Adrenal gland (tissue), 12 donors: ENCODE measurements around the gene MED20. TPM values are rescaled to one million over a fixed set of nuclear protein-coding genes. Genes with fewer than 3 reads are reported as not detected.

ENCODE experiments used
- DNase-seq, 7 donors: peaks; one replicate each; pipeline ENCODE4 v3.0.0-alpha.2; 2019 to 2020
- H3K27ac ChIP-seq, 5 donors: fragments of 200-600 bp; sonication (generic) in 4 of 5; 1 replicate in 3 of 5; 2 replicates in 2 of 5; pipeline versions ENCODE4 v1.5.1 to v1.8.0; 2016 to 2020; ENCODE audit warnings: mild to moderate bottlenecking in 1 of 5
- H3K27me3 ChIP-seq: fragments of 200-600 bp; 2 replicates; pipeline ENCODE4 v1.8.0; 2021
- H3K36me3 ChIP-seq, 2 donors: fragments of 200-600 bp; replicated peaks in 1 of 2; 1 replicate in 1 of 2; 2 replicates in 1 of 2; pipeline versions ENCODE4 v1.5.1 to v1.8.0; 2018 to 2022
- H3K4me1 ChIP-seq, 2 donors: fragments of 200-600 bp; replicated peaks in 1 of 2; 1 replicate in 1 of 2; 2 replicates in 1 of 2; pipeline versions ENCODE4 v1.5.1 to v1.8.0; 2018 to 2021
- H3K4me3 ChIP-seq, 4 donors: fragments of 200-600 bp; sonication (generic) in 3 of 4; one replicate each; pipeline ENCODE4 v1.5.1; 2016 to 2018
- H3K9me3 ChIP-seq, 3 donors: fragments of 200-600 bp; sonication (generic) in 1 of 3; replicated peaks in 1 of 3; 1 replicate in 2 of 3; 2 replicates in 1 of 3; pipeline versions ENCODE4 v1.5.1 to v1.8.0; 2016 to 2021
- POLR2A ChIP-seq, 2 donors: fragments of 450-650 bp; IDR thresholded peaks; one replicate each; pipeline ENCODE4 v1.6.1; 2017; ENCODE audit warnings: antibody characterized with exemption in 2 of 2, mild to moderate bottlenecking in 2 of 2, moderate library complexity in 1 of 2
- WGBS, 4 donors: extraction: QIAGEN DNeasy Blood & Tissue Kit in 2 of 4; methylation state at CpG; one replicate each; pipeline versions ENCODE4 v1.1.5 to v1.1.7; 2013 to 2017; 5-methylcytosine and 5-hydroxymethylcytosine counted together
- intact Hi-C, 2 donors: fragments of 100-400 bp; cut with DNase I; formaldehyde crosslinking; loops; one replicate each; pipeline versions ENCODE4 v1.14.1 to v1.15.0; 2022 to 2023
- polyA plus RNA-seq, 3 donors: library from polyadenylated mRNA; stranded (reverse); fragments of 200-250 nt in 2 of 3; fragments of 350-450 nt in 1 of 3; fragmentation: Illumina TruSeq in 1 of 3; extraction: RNeasy Lipid Tissue Mini Kit (QIAGEN cat#74804) in 1 of 3; gene quantifications; one replicate each; pipeline ENCODE4 v1.2.3, GENCODE V29; 2013 to 2014
- total RNA-seq, 9 donors: library from RNA; depleted of rRNA in 4 of 9; stranded (reverse); fragments of >200 nt in 4 of 9; fragments of 120-200 nt in 1 of 9; fragmentation: NEBNext Ultra II Directional in 1 of 9; extraction: Animal tissue kit (Norgen Biotek cat#: 25700) in 1 of 9; gene quantifications; one replicate each; pipeline versions ENCODE4 v1.1.0 to v1.2.4, GENCODE V29; 2013 to 2023
- TF ChIP-seq, protein P1 (sequence below), 6 experiments: fragments of 450-650 bp in 4 of 6; fragments of 200-600 bp in 2 of 6; sonication (generic) in 1 of 6; IDR thresholded peaks; 1 replicate in 5 of 6; 2 replicates in 1 of 6; pipeline versions ENCODE4 v1.5.1 to v1.8.0; 2016 to 2021; ENCODE audit warnings: antibody characterized with exemption in 6 of 6, mild to moderate bottlenecking in 2 of 6, moderate library complexity in 1 of 6
- donor health status: healthy with polysubstance abuse.
- donor health status: Bipolar disorder and iron deficiency.
- donor health status: DM: yes; HTN: yes; CAD: no.
- donor health status: DM: no; HTN: no; CAD: no.
- donor health status: DM: no; HTN: no; CAD: no.
- donor health status: DM: yes; HTN: yes; CAD: no.

The MED20 gene
- total and polyA plus RNA-seq, 12 donors: 8.2 to 36.5 (median 23.1) TPM

DNA sequence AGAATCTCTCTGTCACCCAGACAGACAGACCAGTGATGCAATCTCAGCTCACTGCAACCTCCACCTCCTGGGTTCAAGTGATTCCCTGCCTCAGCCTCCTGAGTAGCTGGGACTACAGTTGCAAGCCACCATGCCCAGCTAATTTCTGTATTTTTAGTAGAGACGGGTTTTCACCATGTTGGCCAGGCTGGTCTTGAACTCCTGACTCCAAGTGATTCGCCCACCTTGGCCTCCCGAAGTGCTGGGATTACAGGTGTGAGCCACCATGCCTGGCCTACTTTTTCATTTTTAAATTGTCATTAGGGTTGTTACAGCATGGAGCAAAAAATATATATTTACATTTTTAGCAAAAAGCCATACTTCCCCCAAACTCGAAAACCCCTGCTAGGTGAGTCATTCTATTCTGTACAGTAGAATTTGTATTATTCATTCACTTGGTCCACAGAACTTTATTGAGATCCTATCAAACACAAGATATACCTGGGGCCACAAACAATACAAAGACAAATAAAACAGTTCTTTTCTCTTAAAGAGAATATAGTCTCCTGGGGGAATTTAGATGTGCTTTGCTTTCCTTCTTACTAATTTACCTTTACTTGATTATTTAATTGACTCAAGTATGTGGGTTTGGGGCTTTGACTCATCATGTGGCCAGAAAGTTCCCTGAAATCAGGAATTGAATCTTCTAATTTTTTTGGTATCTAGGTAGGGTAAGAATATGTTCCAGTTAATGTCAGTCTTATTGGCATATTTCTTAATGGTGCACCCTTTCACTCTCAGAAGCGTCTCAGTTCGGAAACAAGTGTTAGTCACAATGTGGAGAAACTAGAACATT, 37.3 kb upstream of the MED20 start:
- no peak for DNase-seq
- H3K27me3 ChIP-seq: no peaks in the 10 kb centered on the region
- peaks cover 11 to 21% of the 10 kb centered on the region in 2 donors for H3K4me1 ChIP-seq
- 84 to 88% (median 87%) methylated on average over 6 of the region's 6 CpGs for WGBS, 4 donors
- H3K4me3 ChIP-seq: no peak overlapping the region
- H3K9me3 ChIP-seq: no peaks in the 10 kb centered on the region
- no peaks in the 10 kb centered on the region for H3K36me3 ChIP-seq
- intact Hi-C loops: no loop called here
- no peak overlapping the region for H3K27ac ChIP-seq
- TF ChIP-seq, protein P1, sequence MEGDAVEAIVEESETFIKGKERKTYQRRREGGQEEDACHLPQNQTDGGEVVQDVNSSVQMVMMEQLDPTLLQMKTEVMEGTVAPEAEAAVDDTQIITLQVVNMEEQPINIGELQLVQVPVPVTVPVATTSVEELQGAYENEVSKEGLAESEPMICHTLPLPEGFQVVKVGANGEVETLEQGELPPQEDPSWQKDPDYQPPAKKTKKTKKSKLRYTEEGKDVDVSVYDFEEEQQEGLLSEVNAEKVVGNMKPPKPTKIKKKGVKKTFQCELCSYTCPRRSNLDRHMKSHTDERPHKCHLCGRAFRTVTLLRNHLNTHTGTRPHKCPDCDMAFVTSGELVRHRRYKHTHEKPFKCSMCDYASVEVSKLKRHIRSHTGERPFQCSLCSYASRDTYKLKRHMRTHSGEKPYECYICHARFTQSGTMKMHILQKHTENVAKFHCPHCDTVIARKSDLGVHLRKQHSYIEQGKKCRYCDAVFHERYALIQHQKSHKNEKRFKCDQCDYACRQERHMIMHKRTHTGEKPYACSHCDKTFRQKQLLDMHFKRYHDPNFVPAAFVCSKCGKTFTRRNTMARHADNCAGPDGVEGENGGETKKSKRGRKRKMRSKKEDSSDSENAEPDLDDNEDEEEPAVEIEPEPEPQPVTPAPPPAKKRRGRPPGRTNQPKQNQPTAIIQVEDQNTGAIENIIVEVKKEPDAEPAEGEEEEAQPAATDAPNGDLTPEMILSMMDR (IDR thresholded peaks at IDR 0.05): no peak
- TF ChIP-seq POLR2A (IDR thresholded peaks at IDR 0.05): no peak

DNA sequence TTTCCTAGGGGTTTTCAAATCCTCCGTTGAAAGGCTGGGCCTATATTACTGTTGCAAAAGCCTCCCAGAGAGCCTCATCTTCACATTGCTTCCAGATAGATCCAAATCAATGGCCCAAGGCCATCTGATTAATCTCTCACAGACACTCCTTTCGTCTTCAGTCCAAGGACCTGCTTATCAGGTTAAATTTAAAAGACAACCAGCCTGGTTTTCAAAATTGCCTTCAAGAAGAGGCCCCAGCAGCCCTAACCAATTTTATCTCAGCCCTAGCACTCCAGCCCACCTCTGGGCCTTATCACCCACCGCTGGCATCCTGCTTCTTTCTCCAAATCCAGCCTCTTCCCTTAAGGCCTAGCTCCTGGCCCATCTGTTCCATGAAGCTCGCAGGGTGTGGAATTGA, 36.2 kb upstream of the MED20 start:
- intact Hi-C loops: no loop called here
- Histone ChIP-seq H3K4me1 (peaks cover 11 to 21% of the 10 kb centered on the region in 2 donors), H3K27me3 (no peaks in the 10 kb centered on the region), H3K9me3 (no peaks in the 10 kb centered on the region), H3K27ac (peak overlapping the region; percentile 29 to 81 (median 53)), H3K4me3 (no peak overlapping the region), H3K36me3 (no peaks in the 10 kb centered on the region)
- no peak for TF ChIP-seq POLR2A (IDR thresholded peaks at IDR 0.05)
- TF ChIP-seq, protein P1 (IDR thresholded peaks at IDR 0.05): no peak
- WGBS, 4 donors: 36 to 54% (median 46%) methylated on average over 4 of the region's 4 CpGs
- DNase-seq: peak in 2 of 7 donors; percentile 60

GRCh38 chr6:41955412-41955811, 34.5 kb upstream of the MED20 start:
- no peak for DNase-seq
- H3K4me1 ChIP-seq: peaks cover 5 to 13% of the 10 kb centered on the region in 2 donors
- 84 to 88% (median 85%) methylated on average over 2 of the region's 2 CpGs for WGBS, 4 donors

DNA sequence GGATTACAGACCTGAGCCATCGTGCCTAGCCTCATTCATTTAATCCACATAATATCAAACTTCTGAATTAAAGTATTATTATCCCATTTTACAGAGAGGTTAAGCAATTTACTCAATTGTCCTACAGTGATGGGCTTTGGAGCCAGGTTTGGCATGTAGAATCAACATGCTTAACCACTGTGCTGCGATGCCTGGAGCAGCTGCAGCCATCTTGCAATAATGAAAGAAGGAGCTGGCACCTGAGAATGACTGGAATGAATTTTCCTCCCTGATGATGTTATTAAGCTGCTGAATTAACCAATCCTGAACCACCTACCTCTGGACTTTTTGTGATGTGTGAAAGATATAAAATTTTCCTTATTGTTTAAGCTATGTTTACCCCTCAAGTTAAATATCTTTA, 33.7 kb upstream of the MED20 start:
- no peaks in the 10 kb centered on the region for H3K9me3 ChIP-seq
- no peak for DNase-seq
- intact Hi-C loops: no loop called here
- H3K4me3 ChIP-seq: no peak overlapping the region
- H3K4me1 ChIP-seq: peaks cover 5 to 13% of the 10 kb centered on the region in 2 donors
- H3K36me3 ChIP-seq: no peaks in the 10 kb centered on the region
- H3K27me3 ChIP-seq: no peaks in the 10 kb centered on the region
- no peak for TF ChIP-seq POLR2A (IDR thresholded peaks at IDR 0.05)
- no peak overlapping the region for H3K27ac ChIP-seq
- WGBS, 4 donors: 92 to 100% (median 96%) methylated on average over 2 of the region's 2 CpGs

More at GRCh38 chr6:41955412-41955811, 34.5 kb upstream of the MED20 start:
- H3K9me3 ChIP-seq: no peaks in the 10 kb centered on the region
- H3K27ac ChIP-seq: no peak overlapping the region
- intact Hi-C loops: no loop called here
- H3K4me3 ChIP-seq: no peak overlapping the region
- no peaks in the 10 kb centered on the region for H3K36me3 ChIP-seq
- TF ChIP-seq, protein P1 (IDR thresholded peaks at IDR 0.05): no peak
- no peak for TF ChIP-seq POLR2A (IDR thresholded peaks at IDR 0.05)
- no peaks in the 10 kb centered on the region for H3K27me3 ChIP-seq
